NB4 (cell line): ENCODE measurements around the gene UBR2.

Source experiments
- CTCF ChIP-seq: IDR thresholded peaks from one replicate; pipeline ENCODE4 v1.5.1; 2012; ENCODE audit warnings: low read depth, low read length
- POLR2A ChIP-seq: IDR thresholded peaks from 2 replicates; pipeline ENCODE4 v1.6.1; 2011; ENCODE audit warnings: mild to moderate bottlenecking; ENCODE audit not compliant: insufficient read length; ENCODE audit errors: extremely low read depth

- TF ChIP-seq POLR2A (no peak), CTCF (no peak)
Measured at GRCh38 chr6:42714098-42714761, 150.4 kb downstream of the UBR2 start.
